HEK293 (cell line): ENCODE results near the gene KIAA1671.

Source experiments
- FEZF1 ChIP-seq: fragments of 450-650 bp; formaldehyde crosslinking; IDR thresholded peaks from 2 replicates; pipeline ENCODE4 v1.5.1; 2016; ENCODE audit warnings: missing biosample characterization, missing genetic modification characterization
- GLI2 ChIP-seq: fragments of 450-650 bp; formaldehyde crosslinking; IDR thresholded peaks from 2 replicates; pipeline ENCODE4; 2017; ENCODE audit warnings: missing biosample characterization, missing genetic modification characterization, low read depth, borderline replicate concordance
- HOXD13 ChIP-seq: sonication (generic); formaldehyde crosslinking; IDR thresholded peaks from 2 replicates; pipeline ENCODE4 v1.8.0; 2022; ENCODE audit warnings: missing genetic modification reagents, borderline replicate concordance
- KLF7 ChIP-seq: fragments of 450-650 bp; formaldehyde crosslinking; IDR thresholded peaks from 2 replicates; pipeline ENCODE4 v1.5.1; 2016; ENCODE audit warnings: missing biosample characterization, missing genetic modification characterization, borderline replicate concordance
- SCRT1 ChIP-seq: fragments of 450-650 bp; formaldehyde crosslinking; IDR thresholded peaks from 2 replicates; pipeline ENCODE4 v1.5.1; 2016; ENCODE audit warnings: missing biosample characterization, missing genetic modification characterization, borderline replicate concordance
- SP7 ChIP-seq: fragments of 450-650 bp; formaldehyde crosslinking; IDR thresholded peaks from 2 replicates; pipeline ENCODE4 v1.5.1; 2016; ENCODE audit warnings: missing biosample characterization, missing genetic modification characterization
- ZBTB1 ChIP-seq: fragments of 450-650 bp; formaldehyde crosslinking; IDR thresholded peaks from 2 replicates; pipeline ENCODE4 v1.5.1; 2016; ENCODE audit warnings: missing biosample characterization, missing genetic modification characterization
- ZEB2 ChIP-seq: fragments of 450-650 bp; formaldehyde crosslinking; IDR thresholded peaks from 2 replicates; pipeline ENCODE4 v1.5.1; 2016; ENCODE audit warnings: missing biosample characterization, missing genetic modification characterization
- ZFHX2 ChIP-seq: fragments of 450-650 bp; formaldehyde crosslinking; conservative IDR thresholded peaks from 2 replicates; pipeline ENCODE4 v1.5.1; 2016; ENCODE audit warnings: missing biosample characterization, missing genetic modification characterization
- ZFP69B ChIP-seq: fragments of 450-650 bp; formaldehyde crosslinking; IDR thresholded peaks from 2 replicates; pipeline ENCODE4 v1.5.1; 2016; ENCODE audit warnings: missing biosample characterization, missing genetic modification characterization
- ZNF2 ChIP-seq: fragments of 450-650 bp; formaldehyde crosslinking; IDR thresholded peaks from 2 replicates; pipeline ENCODE4 v1.5.1; 2016; ENCODE audit warnings: missing biosample characterization, missing genetic modification characterization
- ZNF211 ChIP-seq: fragments of 450-650 bp; formaldehyde crosslinking; IDR thresholded peaks from 2 replicates; pipeline ENCODE4 v1.5.1; 2016; ENCODE audit warnings: low read depth, missing biosample characterization, missing genetic modification characterization
- ZNF248 ChIP-seq: fragments of 450-650 bp; formaldehyde crosslinking; IDR thresholded peaks from 2 replicates; pipeline ENCODE4 v1.5.1; 2017; ENCODE audit warnings: missing biosample characterization, missing genetic modification characterization
- ZNF292 ChIP-seq: fragments of 450-650 bp; formaldehyde crosslinking; IDR thresholded peaks from 2 replicates; pipeline ENCODE4 v1.5.1; 2016; ENCODE audit warnings: low read depth, missing biosample characterization, missing genetic modification characterization, borderline replicate concordance
- ZNF37A ChIP-seq: fragments of 450-650 bp; IDR thresholded peaks from 2 replicates; pipeline ENCODE4 v1.5.1; 2018; ENCODE audit warnings: missing biosample characterization, missing genetic modification characterization
- ZNF513 ChIP-seq: fragments of 450-650 bp; IDR thresholded peaks from 2 replicates; pipeline ENCODE4 v1.5.1; 2018; ENCODE audit warnings: missing biosample characterization, missing genetic modification characterization
- ZNF596 ChIP-seq: fragments of 450-650 bp; IDR thresholded peaks from 2 replicates; pipeline ENCODE4 v1.5.0; 2018; ENCODE audit warnings: missing biosample characterization, mild to moderate bottlenecking, missing genetic modification characterization, moderate library complexity
- ZNF629 ChIP-seq: fragments of 450-650 bp; formaldehyde crosslinking; IDR thresholded peaks from 2 replicates; pipeline ENCODE4 v1.5.1; 2017; ENCODE audit warnings: missing biosample characterization, missing genetic modification characterization
- ZNF654 ChIP-seq: fragments of 450-650 bp; formaldehyde crosslinking; IDR thresholded peaks from 2 replicates; pipeline ENCODE4 v1.5.1; 2016; ENCODE audit warnings: low read depth, missing biosample characterization, missing genetic modification characterization
- ZNF701 ChIP-seq: fragments of 450-650 bp; formaldehyde crosslinking; IDR thresholded peaks from 2 replicates; pipeline ENCODE4 v1.5.1; 2016; ENCODE audit warnings: missing biosample characterization, missing genetic modification characterization
- ZNF785 ChIP-seq: fragments of 450-650 bp; formaldehyde crosslinking; IDR thresholded peaks from 2 replicates; pipeline ENCODE4 v1.5.1; 2016; ENCODE audit warnings: missing biosample characterization, missing genetic modification characterization
- ZSCAN30 ChIP-seq: fragments of 450-650 bp; IDR thresholded peaks from 2 replicates; pipeline ENCODE4 v1.5.1; 2018; ENCODE audit warnings: missing biosample characterization, mild to moderate bottlenecking, missing genetic modification characterization, moderate library complexity
- TF ChIP-seq, protein P1 (sequence below): fragments of 450-650 bp; formaldehyde crosslinking; IDR thresholded peaks from 2 replicates; pipeline ENCODE4 v1.5.1; 2016; ENCODE audit warnings: missing biosample characterization, missing genetic modification characterization
- TF ChIP-seq, protein P2 (sequence below): fragments of 450-650 bp; formaldehyde crosslinking; IDR thresholded peaks from 2 replicates; pipeline ENCODE4 v1.5.1; 2017; ENCODE audit warnings: missing biosample characterization, missing genetic modification characterization
- TF ChIP-seq, protein P3 (sequence below): fragments of 450-650 bp; formaldehyde crosslinking; IDR thresholded peaks from 2 replicates; pipeline ENCODE4 v1.5.1; 2016; ENCODE audit warnings: missing biosample characterization, missing genetic modification characterization
- TF ChIP-seq, protein P4 (sequence below): fragments of 450-650 bp; formaldehyde crosslinking; IDR thresholded peaks from 2 replicates; pipeline ENCODE4 v1.5.1; 2016; ENCODE audit warnings: missing biosample characterization, missing genetic modification characterization, borderline replicate concordance
- TF ChIP-seq, protein P5 (sequence below): fragments of 450-650 bp; formaldehyde crosslinking; IDR thresholded peaks from 2 replicates; pipeline ENCODE4 v1.5.1; 2016; ENCODE audit warnings: missing biosample characterization, missing genetic modification characterization
- TF ChIP-seq, protein P6 (sequence below): fragments of 450-650 bp; formaldehyde crosslinking; IDR thresholded peaks from 2 replicates; pipeline ENCODE4 v1.5.1; 2016; ENCODE audit warnings: missing biosample characterization, missing genetic modification characterization

Gene KIAA1671

DNA sequence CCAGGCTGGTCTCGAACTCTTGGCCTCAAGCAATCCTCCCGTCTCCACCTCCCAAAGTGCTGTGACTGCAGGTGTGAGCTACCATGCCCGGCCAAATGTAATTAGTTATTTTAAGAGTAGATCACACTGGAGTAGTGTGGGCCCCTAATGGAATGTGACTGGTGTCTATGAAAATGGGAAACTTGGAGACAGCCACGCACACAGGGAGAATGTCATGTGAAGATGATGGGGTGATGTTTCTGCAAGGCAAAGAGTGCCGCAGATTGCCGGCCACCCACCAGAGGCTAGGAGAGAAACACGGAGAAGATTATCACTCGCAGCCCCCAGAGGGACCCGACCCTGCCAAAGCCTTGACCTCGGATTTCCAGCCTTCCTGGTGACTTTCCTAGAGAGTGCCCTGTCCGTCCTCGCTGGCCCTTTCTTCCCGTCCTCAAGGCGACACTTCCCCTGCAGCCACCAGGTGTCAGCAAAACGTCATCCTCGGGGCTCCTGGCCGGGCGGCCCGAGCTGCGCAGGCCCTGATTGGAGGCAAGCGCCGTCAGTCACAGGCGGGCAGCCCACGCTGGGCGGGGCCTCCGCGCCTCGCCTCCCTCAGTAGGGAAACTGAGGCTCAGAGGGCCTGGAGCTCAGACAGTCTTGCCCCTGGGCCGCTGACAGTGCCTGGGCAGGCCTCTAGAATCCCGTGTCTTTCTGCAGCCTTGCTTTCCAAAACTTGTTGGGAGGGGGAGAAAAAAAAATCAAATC is 283.2 kb downstream of the KIAA1671 start (continued):
- no peak for TF ChIP-seq SCRT1 (tag by site-specific recombination)
- TF ChIP-seq, protein P1, sequence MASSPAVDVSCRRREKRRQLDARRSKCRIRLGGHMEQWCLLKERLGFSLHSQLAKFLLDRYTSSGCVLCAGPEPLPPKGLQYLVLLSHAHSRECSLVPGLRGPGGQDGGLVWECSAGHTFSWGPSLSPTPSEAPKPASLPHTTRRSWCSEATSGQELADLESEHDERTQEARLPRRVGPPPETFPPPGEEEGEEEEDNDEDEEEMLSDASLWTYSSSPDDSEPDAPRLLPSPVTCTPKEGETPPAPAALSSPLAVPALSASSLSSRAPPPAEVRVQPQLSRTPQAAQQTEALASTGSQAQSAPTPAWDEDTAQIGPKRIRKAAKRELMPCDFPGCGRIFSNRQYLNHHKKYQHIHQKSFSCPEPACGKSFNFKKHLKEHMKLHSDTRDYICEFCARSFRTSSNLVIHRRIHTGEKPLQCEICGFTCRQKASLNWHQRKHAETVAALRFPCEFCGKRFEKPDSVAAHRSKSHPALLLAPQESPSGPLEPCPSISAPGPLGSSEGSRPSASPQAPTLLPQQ (tag by site-specific recombination) = no peak
- TF ChIP-seq, protein P2, sequence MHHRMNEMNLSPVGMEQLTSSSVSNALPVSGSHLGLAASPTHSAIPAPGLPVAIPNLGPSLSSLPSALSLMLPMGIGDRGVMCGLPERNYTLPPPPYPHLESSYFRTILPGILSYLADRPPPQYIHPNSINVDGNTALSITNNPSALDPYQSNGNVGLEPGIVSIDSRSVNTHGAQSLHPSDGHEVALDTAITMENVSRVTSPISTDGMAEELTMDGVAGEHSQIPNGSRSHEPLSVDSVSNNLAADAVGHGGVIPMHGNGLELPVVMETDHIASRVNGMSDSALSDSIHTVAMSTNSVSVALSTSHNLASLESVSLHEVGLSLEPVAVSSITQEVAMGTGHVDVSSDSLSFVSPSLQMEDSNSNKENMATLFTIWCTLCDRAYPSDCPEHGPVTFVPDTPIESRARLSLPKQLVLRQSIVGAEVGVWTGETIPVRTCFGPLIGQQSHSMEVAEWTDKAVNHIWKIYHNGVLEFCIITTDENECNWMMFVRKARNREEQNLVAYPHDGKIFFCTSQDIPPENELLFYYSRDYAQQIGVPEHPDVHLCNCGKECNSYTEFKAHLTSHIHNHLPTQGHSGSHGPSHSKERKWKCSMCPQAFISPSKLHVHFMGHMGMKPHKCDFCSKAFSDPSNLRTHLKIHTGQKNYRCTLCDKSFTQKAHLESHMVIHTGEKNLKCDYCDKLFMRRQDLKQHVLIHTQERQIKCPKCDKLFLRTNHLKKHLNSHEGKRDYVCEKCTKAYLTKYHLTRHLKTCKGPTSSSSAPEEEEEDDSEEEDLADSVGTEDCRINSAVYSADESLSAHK (tag by site-specific recombination) = no peak
- peak; percentile 88 for TF ChIP-seq ZFHX2 (tag by site-specific recombination)
- TF ChIP-seq ZNF211 (tag by site-specific recombination) = no peak
- 0 out of 2 replicates have a peak, but pooled peaks have one; percentile 76 for TF ChIP-seq ZSCAN30
- TF ChIP-seq ZNF2 (tag by site-specific recombination) = no peak
- no peak for TF ChIP-seq ZNF629 (tag by site-specific recombination)
- no peak for TF ChIP-seq ZNF292 (tag by site-specific recombination)
- TF ChIP-seq ZNF37A (tag by site-specific recombination) = no peak
- TF ChIP-seq ZNF654 (tag by site-specific recombination) = peak; percentile 85
- no peak for TF ChIP-seq ZEB2 (tag by site-specific recombination)
- TF ChIP-seq ZNF701 (tag by site-specific recombination) = no peak
- TF ChIP-seq GLI2 (tag by site-specific recombination) = no peak
- TF ChIP-seq, protein P3, sequence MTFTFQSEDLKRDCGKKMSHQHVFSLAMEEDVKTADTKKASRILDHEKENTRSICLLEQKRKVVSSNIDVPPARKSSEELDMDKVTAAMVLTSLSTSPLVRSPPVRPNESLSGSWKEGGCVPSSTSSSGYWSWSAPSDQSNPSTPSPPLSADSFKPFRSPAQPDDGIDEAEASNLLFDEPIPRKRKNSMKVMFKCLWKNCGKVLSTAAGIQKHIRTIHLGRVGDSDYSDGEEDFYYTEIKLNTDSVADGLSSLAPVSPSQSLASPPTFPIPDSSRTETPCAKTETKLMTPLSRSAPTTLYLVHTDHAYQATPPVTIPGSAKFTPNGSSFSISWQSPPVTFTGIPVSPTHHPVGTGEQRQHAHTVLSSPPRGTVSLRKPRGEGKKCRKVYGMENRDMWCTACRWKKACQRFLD (tag by site-specific recombination) = no peak
- no peak for TF ChIP-seq ZBTB1 (tag by site-specific recombination)
- TF ChIP-seq, protein P4, sequence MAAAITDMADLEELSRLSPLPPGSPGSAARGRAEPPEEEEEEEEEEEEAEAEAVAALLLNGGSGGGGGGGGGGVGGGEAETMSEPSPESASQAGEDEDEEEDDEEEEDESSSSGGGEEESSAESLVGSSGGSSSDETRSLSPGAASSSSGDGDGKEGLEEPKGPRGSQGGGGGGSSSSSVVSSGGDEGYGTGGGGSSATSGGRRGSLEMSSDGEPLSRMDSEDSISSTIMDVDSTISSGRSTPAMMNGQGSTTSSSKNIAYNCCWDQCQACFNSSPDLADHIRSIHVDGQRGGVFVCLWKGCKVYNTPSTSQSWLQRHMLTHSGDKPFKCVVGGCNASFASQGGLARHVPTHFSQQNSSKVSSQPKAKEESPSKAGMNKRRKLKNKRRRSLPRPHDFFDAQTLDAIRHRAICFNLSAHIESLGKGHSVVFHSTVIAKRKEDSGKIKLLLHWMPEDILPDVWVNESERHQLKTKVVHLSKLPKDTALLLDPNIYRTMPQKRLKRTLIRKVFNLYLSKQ (tag by site-specific recombination) = no peak
- no peak for TF ChIP-seq ZFP69B (tag by site-specific recombination)
- no peak for TF ChIP-seq ZNF596 (tag by site-specific recombination)
- TF ChIP-seq HOXD13 (CRISPR knock-in tag) = no peak
- TF ChIP-seq ZNF785 (tag by site-specific recombination) = no peak
- TF ChIP-seq KLF7 (tag by site-specific recombination) = no peak
- TF ChIP-seq ZNF513 = no peak
- 0 out of 2 replicates have a peak, but pooled peaks have one; percentile 18 for TF ChIP-seq SP7 (tag by site-specific recombination)
- TF ChIP-seq, protein P5, sequence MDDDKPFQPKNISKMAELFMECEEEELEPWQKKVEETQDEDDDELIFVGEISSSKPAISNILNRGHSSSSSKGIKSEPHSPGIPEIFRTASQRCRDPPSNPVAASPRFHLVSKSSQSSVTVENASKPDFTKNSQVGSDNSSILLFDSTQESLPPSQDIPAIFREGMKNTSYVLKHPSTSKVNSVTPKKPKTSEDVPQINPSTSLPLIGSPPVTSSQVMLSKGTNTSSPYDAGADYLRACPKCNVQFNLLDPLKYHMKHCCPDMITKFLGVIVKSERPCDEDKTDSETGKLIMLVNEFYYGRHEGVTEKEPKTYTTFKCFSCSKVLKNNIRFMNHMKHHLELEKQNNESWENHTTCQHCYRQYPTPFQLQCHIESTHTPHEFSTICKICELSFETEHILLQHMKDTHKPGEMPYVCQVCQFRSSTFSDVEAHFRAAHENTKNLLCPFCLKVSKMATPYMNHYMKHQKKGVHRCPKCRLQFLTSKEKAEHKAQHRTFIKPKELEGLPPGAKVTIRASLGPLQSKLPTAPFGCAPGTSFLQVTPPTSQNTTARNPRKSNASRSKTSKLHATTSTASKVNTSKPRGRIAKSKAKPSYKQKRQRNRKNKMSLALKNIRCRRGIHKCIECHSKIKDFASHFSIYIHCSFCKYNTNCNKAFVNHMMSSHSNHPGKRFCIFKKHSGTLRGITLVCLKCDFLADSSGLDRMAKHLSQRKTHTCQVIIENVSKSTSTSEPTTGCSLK (tag by site-specific recombination) = no peak
- no peak for TF ChIP-seq FEZF1 (tag by site-specific recombination)
- TF ChIP-seq, protein P6, sequence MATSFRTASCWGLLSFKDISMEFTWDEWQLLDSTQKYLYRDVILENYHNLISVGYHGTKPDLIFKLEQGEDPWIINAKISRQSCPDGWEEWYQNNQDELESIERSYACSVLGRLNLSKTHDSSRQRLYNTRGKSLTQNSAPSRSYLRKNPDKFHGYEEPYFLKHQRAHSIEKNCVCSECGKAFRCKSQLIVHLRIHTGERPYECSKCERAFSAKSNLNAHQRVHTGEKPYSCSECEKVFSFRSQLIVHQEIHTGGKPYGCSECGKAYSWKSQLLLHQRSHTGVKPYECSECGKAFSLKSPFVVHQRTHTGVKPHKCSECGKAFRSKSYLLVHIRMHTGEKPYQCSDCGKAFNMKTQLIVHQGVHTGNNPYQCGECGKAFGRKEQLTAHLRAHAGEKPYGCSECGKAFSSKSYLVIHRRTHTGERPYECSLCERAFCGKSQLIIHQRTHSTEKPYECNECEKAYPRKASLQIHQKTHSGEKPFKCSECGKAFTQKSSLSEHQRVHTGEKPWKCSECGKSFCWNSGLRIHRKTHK (tag by site-specific recombination) = no peak
- no peak for TF ChIP-seq ZNF248 (tag by site-specific recombination)
